Femur (tissue), 1 donor: ENCODE data around the gene CCDC30.

Source experiments
- DNase-seq: peaks from one replicate; pipeline ENCODE4 v3.0.0-alpha.2; 2017

The CCDC30 gene

DNA sequence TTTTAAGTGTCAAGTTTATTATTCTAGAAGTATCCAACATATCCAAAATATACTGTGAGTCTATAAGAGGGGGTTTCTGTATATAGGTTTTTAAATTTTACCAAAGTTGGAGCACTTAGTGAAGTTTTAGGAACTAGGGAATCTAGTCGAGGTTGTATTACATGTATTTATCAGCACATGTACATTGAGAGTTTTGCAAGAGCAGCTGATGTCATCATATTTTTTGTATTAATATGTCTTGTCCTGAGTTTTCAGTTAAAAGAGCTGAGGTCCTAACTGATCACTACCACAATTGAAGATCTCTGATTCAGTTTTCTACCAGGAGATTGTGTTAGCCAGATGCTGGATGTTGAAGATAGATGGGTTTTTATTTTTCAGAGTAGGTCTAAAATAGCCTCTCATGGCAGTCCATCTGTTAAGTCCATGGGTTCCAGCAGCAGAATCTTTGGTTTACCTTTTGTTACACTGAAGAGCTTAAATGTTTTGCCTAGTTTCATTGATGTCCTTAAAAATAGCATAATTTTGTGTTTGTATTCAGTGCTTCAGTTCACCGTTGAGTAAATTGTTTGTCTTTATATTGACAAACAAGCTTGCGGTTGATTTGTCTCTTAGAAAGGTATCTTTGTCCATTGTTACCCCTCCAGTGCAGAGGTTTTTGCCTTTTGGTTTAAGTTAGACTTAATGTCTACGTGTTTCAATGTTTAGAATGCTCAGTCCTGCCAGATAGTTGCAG, 235.2 kb downstream of the CCDC30 start:
- DNase-seq, result no peak

DNA sequence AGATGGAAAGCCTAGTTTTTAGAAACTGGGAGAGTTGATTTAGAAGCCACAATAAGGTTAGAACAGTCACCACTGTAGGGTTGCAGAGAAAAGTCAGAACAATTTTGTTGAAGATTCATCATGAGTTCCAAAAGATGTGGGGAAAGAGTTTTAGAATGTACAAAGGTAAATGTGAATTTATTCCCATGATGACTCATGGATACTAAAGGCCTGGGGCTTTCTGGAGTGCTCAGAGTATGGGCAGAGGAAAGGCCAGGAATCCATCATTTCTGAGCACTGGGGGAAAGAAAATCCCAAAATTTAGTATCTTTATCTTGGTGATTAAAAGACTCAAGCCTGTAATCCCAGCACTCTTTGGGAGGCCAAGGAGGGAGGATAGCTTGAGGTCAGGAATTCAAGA, 236.9 kb downstream of the CCDC30 start:
- DNase-seq, result no peak

DNA sequence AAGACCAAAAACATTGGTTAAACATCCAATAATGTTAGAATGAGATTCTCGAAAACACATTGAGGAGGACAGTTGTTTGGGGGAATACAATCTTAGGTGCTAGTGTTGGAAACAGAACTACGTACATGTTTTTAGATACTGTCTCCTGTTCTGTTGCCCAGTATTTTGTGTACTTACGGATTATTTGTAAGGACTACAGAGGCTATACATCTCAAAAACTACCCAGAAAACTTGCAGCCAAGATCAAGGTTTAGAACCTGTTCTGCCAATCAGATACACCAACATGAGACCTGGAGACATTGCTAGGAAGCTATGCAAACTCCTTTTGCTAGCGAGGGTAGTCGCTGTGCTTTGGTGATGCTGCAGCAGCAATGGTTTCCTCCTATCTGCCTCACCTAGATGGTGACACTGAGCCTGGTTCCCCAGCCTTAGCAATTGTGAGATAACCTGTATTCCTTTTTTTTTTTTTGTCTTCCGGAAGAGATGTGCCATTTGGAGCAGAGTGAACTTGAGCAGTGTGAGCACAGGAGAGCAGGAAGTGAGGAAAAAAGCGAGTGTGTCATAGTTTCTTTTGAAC, 240.9 kb downstream of the CCDC30 start:
- no peak for DNase-seq
